HG03457 (cell line): ENCODE results near the gene HIF1A.
"Not testable (repeated sequence)": the region's sequence is repeated elsewhere in the genome, so short reads cannot be mapped to it uniquely, and the experiment has no call there.

Source experiments
- ATAC-seq: cut with Tn5 transposase; IDR thresholded peaks from one replicate; pipeline ENCODE4 v1.9.1; 2021; ENCODE audit warnings: moderate number of reproducible peaks; ENCODE audit not compliant: unreplicated experiment

The HIF1A gene

GRCh38 chr14:61744238-61744637, 48.9 kb downstream of the HIF1A start:
- ATAC-seq: no peak

- ATAC-seq: not testable (repeated sequence)
Observed at GRCh38 chr14:61746346-61746745, 51.0 kb downstream of the HIF1A start.

GRCh38 chr14:61746881-61747280, 51.6 kb downstream of the HIF1A start:
- ATAC-seq: no peak

- ATAC-seq: no peak
Observed at GRCh38 chr14:61747342-61747741, 52.0 kb downstream of the HIF1A start.

- no peak for ATAC-seq
Observed at GRCh38 chr14:61749264-61749663, 54.0 kb downstream of the HIF1A start.

GRCh38 chr14:61749867-61750266, 54.6 kb downstream of the HIF1A start:
- ATAC-seq: no peak

GRCh38 chr14:61750708-61751474, 55.6 kb downstream of the HIF1A start:
- peak; percentile 89 for ATAC-seq

- no peak for ATAC-seq
Observed at GRCh38 chr14:61751475-61751989, 56.2 kb downstream of the HIF1A start.

GRCh38 chr14:61752626-61753025, 57.3 kb downstream of the HIF1A start:
- peak; percentile 30 for ATAC-seq

GRCh38 chr14:61753631-61754030, 58.3 kb downstream of the HIF1A start:
- ATAC-seq: no peak

GRCh38 chr14:61754627-61755381, 59.5 kb downstream of the HIF1A start:
- no peak for ATAC-seq

- not testable (repeated sequence) for ATAC-seq
Observed at GRCh38 chr14:61755382-61755742, 60.0 kb downstream of the HIF1A start.

GRCh38 chr14:61756135-61756534, 60.8 kb downstream of the HIF1A start:
- no peak for ATAC-seq

- no peak for ATAC-seq
Observed at GRCh38 chr14:61759878-61760277, 64.6 kb downstream of the HIF1A start.

- no peak for ATAC-seq
Observed at GRCh38 chr14:61761557-61761956, 66.2 kb downstream of the HIF1A start.

GRCh38 chr14:61761959-61762786, 66.9 kb downstream of the HIF1A start, which contains the start of gene SNAPC1:
Gene SNAPC1, plus strand, starts transcription at chr14:61762420. Its CDS starts 41 bp downstream, at chr14:61762461.
- ATAC-seq: peak; percentile 95

GRCh38 chr14:61764342-61765122, 69.2 kb downstream of the HIF1A start:
- no peak for ATAC-seq

- no peak for ATAC-seq
Observed at GRCh38 chr14:61765225-61765943, 70.1 kb downstream of the HIF1A start.

- ATAC-seq: no peak
Observed at GRCh38 chr14:61766151-61766550, 70.8 kb downstream of the HIF1A start.

- no peak for ATAC-seq
Observed at GRCh38 chr14:61768240-61768639, 72.9 kb downstream of the HIF1A start.
